Mucosa of descending colon (tissue), 3 donors: ENCODE measurements around the gene BORA. TPM values are rescaled to one million over a fixed set of nuclear protein-coding genes. Genes with fewer than 3 reads are reported as not detected.

ENCODE experiments used
- ATAC-seq: fragments of 200-7000 bp; cut with Tn5 transposase; one replicate; pipeline ENCODE4 v1.9.1; 2020; ENCODE audit warnings: mild to moderate bottlenecking, moderate library complexity
- DNase-seq, 3 donors: peaks; one replicate each; pipeline ENCODE4 v3.0.0-alpha.2; 2020
- H3K36me3 ChIP-seq: fragments of 200-600 bp; one replicate; pipeline ENCODE4 v1.8.0; 2021; ENCODE audit warnings: low read depth, mild to moderate bottlenecking
- H3K4me1 ChIP-seq: fragments of 200-600 bp; one replicate; pipeline ENCODE4 v1.8.0; 2021; ENCODE audit warnings: low read depth, mild to moderate bottlenecking
- H3K4me3 ChIP-seq: fragments of 200-600 bp; one replicate; pipeline ENCODE4 v1.8.0; 2021; ENCODE audit warnings: mild to moderate bottlenecking
- H3K9me3 ChIP-seq: fragments of 200-600 bp; one replicate; pipeline ENCODE4 v1.8.0; 2021; ENCODE audit warnings: mild to moderate bottlenecking
- CTCF ChIP-seq: fragments of 200-600 bp; IDR thresholded peaks from one replicate; pipeline ENCODE4 v1.8.0; 2022; ENCODE audit warnings: antibody characterized with exemption, mild to moderate bottlenecking
- intact Hi-C, 2 donors: fragments of 100-400 bp; cut with DNase I in 1 of 2; cut with micrococcal nuclease in 1 of 2; formaldehyde crosslinking; loops; one replicate each; pipeline versions ENCODE4 v1.11.0 to v1.11.1; 2022; cut with DNase I, micrococcal nuclease
- total RNA-seq, 3 donors: library from RNA; stranded (reverse); fragmentation: NEBNext Ultra II Directional in 2 of 3; extraction: Animal tissue kit (Norgen Biotek cat#: 25700) in 2 of 3; gene quantifications; one replicate each; pipeline versions ENCODE4 v1.2.1 to v1.2.4, GENCODE V29; 2021 to 2023
- donor health status: DM: no; HTN: no; CAD: no; lungs with moderate emphysema.
- donor health status: DM: no; HTN: no; CAD: no.
- donor health status: DM: no; HTN: yes; CAD: no.

Gene BORA
- total RNA-seq, 3 donors from 2014 or later, result 4.3 to 10.7 (median 7.6) TPM

- no peak overlapping the region for H3K4me3 ChIP-seq
- H3K9me3 ChIP-seq, result peaks cover 4% of the 10 kb centered on the region
- no peak for DNase-seq
- H3K4me1 ChIP-seq, result no peaks in the 10 kb centered on the region
- intact Hi-C loops, result no loop called here
- H3K36me3 ChIP-seq, result no peaks in the 10 kb centered on the region
- no peak for ATAC-seq
- no peak for TF ChIP-seq CTCF
These were observed 34.7 kb upstream of the BORA start for GRCh38 chr13:72692884-72693514.

DNA sequence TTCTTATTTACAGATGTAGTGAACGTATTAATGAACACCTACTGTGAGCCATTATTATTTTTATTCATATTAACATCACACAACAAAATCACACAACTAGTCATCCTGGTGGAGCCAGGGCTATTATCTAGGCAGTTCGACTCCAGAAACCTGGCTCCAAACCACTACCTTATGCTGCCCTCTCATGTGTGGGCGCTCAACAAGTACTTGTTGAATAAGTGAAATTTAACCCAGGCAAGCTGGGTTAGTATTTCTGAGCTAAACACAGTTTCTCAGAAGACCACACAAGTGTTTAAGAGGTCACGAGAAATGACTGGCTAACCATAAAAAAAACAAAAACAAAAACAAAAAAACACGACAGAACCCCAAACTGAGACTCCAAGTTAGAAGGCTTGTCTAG lies 33.9 kb upstream of the BORA start:
- TF ChIP-seq CTCF, result no peak
- Histone ChIP-seq H3K9me3 (peaks cover 4% of the 10 kb centered on the region), H3K4me1 (no peaks in the 10 kb centered on the region), H3K36me3 (no peaks in the 10 kb centered on the region), H3K4me3 (no peak overlapping the region)
- no peak for ATAC-seq
- DNase-seq, result no peak
- intact Hi-C loops, result no loop called here

GRCh38 chr13:72694314-72694713 lies 33.4 kb upstream of the BORA start:
- no peaks in the 10 kb centered on the region for H3K36me3 ChIP-seq
- no peak overlapping the region for H3K4me3 ChIP-seq
- H3K9me3 ChIP-seq, result peaks cover 4% of the 10 kb centered on the region
- DNase-seq, result no peak
- no peak for ATAC-seq
- intact Hi-C loops, result no loop called here
- no peaks in the 10 kb centered on the region for H3K4me1 ChIP-seq
- TF ChIP-seq CTCF, result no peak

DNA sequence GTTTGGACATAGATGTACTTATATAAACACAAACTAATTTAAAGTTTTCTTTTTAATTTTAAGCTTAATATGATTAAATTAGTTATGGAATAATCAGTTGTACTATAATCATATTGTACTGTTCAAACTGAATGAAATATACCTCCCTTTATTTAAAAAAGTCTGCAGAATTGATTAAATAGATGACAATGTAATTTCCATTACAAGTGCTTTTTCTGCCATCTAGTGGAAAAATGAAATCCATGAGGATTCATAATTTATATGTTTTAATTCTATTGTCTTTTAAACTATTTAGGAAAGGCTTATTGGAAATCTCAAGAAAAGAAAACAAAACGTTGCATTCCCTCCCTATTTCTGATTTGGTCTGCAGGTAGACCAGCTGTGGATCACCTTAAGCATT lies 31.1 kb upstream of the BORA start:
- DNase-seq (no peak), ATAC-seq (no peak)
- peaks cover 4% of the 10 kb centered on the region for H3K9me3 ChIP-seq
- no peaks in the 10 kb centered on the region for H3K4me1 ChIP-seq
- H3K4me3 ChIP-seq, result no peak overlapping the region
- TF ChIP-seq CTCF, result no peak
- intact Hi-C loops, result no loop called here
- no peaks in the 10 kb centered on the region for H3K36me3 ChIP-seq

DNA sequence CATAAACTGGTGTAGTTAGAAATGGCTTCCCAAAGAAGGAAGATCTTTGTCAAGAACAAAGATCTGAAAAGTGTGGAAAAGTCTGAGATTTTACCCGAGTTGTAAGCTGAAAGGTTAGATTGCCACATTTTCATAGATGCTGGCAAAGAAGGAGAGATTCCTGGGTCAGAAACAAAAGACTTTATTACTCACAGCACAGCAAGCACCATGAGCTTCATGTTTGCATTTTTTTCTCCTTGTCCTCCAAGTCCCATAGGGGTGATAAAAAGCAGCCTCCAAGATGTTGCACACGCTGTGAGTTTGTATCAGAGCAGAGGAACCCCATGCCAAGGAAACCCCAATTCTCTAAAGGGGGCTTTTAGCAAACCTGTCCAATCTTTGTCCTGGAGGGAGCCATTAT lies 29.6 kb upstream of the BORA start:
- intact Hi-C loops, result no loop called here
- DNase-seq (no peak), ATAC-seq (no peak)
- no peak overlapping the region for H3K4me3 ChIP-seq
- H3K36me3 ChIP-seq, result no peaks in the 10 kb centered on the region
- no peaks in the 10 kb centered on the region for H3K4me1 ChIP-seq
- no peak for TF ChIP-seq CTCF
- peaks cover under 1% of the 10 kb centered on the region for H3K9me3 ChIP-seq

GRCh38 chr13:72700509-72700908 lies 27.2 kb upstream of the BORA start:
- DNase-seq (no peak), ATAC-seq (no peak)
- H3K36me3 ChIP-seq, result no peaks in the 10 kb centered on the region
- H3K4me3 ChIP-seq, result no peak overlapping the region
- no peak for TF ChIP-seq CTCF
- H3K9me3 ChIP-seq, result no peaks in the 10 kb centered on the region
- H3K4me1 ChIP-seq, result no peaks in the 10 kb centered on the region
- intact Hi-C loops, result no loop called here
